Erythroblast (primary cell): ENCODE measurements around the gene NFIL3.

Experiments
- DNase-seq, 2 experiments: peaks; one replicate each; lab custom pipeline; 2025; lab: John Stamatoyannopoulos, UW
- GATA1 ChIP-seq: IDR thresholded peaks from 2 replicates; pipeline ENCODE4 v1.6.1; 2011; ENCODE audit warnings: low read depth, mild to moderate bottlenecking, control low read depth, low read length, moderate library complexity
- POLR2A ChIP-seq: IDR thresholded peaks from 2 replicates; pipeline ENCODE4 v1.6.1; 2011; ENCODE audit warnings: mild to moderate bottlenecking, low read length

NFIL3 gene

DNA sequence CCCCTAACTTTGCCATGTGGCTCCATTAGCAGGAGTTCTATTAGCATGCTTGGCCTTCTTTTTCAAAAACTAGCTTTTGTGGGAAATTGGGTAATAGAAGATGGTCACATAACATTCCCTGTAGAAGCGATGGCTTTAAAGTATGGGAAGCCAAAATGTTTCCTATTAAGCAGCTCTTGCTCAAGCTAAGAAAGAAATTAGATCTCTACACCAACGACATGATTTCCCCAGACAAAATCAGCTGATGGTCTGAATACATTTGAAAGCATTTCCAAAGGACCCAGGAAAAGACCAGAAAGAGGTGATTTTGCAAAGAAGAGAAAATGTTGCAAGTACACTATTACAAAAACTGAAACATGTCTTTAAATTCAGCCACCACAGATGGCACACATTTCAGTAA, 4.8 kb upstream of the NFIL3 start:
- no peak for DNase-seq
- TF ChIP-seq GATA1 (no peak), POLR2A (no peak)

DNA sequence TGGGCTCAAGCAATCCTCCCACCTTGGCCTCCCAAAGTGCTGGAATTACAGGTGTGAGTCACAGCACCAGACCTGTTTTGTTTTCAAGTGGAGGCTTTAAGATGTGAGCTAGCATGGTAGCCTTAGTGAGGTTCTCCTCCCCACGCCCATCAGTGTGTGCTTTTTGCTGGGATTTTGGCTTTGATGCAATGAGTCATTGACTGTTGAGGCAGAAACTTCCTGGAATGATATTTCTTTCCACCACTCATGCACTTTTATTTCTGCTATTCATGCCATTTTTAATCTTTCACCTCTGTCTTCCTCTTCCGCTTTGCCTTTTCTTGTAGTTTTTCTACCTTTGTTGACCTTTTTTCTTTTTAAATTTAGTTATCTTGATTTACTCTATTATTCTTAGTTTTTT, 4.2 kb upstream of the NFIL3 start:
- TF ChIP-seq POLR2A: no peak
- TF ChIP-seq GATA1: no peak
- no peak for DNase-seq

DNA sequence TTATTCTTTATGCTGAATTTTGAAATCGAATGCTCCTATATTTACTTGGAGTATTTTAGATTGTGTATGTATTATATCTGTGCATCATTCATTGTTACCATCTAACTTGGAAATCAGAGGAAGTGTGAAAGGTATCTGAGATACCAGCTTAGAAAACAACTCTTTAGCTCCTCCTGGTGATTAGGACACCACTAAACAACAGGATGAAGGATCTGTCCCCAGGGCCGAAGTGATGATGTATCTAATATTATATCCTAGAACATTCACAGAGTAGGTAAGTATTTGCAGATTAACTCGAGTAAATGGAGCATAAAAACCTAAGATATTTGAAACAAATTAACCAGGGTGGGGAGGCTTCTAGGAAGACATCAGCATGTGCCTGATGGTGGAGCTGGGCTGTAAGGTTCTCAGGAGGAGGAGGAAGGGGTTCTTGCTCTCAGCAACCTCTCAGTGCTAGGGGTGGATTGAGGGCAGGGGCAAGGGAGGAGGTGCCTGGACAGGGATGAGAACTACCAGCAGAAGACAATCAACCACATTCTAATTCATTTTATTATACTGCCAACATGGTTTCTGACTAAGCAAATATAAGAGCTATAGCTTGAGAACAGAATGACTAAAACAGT, 2.6 kb upstream of the NFIL3 start:
- TF ChIP-seq GATA1: no peak
- TF ChIP-seq POLR2A: no peak
- DNase-seq: peak; percentile 29 to 54

DNA sequence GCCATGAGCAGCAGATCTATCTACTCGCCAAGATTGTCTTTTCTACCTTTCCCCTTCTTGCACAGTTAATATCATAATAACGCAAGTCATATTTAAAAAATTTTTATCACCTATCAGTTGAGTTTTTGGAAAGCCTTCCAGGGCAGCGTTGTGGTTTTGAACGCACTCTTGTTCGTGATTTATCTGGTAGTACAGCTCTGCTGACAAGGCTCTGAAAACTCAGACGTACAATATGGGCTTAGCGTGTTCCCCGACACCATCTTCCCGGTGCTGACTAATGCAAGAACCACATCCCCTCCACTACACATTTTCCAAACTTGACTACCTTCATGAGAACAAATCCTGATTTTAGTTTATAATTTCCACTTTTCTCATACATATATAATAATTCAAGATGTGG, 1.6 kb upstream of the NFIL3 start:
- DNase-seq: peak in 1 of 2 experiments; percentile 32
- TF ChIP-seq POLR2A (no peak), GATA1 (no peak)

DNA sequence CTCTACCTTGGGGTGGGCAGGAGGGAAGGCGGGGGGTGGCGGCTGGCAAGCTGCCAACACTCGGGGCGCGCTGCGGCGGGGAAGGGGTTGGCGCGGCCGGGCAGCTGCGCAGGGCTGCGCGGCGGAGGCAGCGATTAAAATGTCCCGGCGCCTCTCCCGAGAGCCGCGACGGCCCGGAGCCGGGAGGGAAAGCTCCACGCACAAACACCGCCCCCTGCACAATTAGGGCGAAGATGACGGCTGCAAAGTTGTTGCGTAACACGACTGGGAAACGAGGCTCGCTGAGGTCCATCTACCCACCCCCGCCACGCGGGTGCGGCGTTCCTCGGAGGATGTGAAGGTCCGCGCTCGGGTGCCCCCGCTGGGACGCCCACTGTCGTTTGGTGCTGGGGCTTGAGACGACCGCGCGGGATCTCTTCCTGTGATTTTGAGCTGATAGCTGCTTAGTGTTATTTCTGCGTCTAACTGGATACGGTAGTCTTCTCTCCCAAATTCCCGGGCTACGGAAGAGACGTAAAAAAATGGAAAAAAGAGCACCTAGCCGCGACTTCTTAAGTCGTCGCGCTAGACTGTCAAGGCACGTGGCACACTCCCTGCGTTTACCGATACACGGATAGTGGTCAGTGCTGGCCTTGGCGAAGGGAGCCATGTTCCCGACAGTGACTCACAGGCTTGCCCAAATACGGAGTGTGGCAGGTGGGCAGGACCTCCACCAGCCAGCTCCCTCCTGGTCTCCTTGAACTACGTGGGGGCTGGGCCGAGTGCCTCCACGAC, 958 bp upstream of the NFIL3 start:
- no peak for TF ChIP-seq GATA1
- no peak for TF ChIP-seq POLR2A
- DNase-seq: peak; percentile 64 to 84

DNA sequence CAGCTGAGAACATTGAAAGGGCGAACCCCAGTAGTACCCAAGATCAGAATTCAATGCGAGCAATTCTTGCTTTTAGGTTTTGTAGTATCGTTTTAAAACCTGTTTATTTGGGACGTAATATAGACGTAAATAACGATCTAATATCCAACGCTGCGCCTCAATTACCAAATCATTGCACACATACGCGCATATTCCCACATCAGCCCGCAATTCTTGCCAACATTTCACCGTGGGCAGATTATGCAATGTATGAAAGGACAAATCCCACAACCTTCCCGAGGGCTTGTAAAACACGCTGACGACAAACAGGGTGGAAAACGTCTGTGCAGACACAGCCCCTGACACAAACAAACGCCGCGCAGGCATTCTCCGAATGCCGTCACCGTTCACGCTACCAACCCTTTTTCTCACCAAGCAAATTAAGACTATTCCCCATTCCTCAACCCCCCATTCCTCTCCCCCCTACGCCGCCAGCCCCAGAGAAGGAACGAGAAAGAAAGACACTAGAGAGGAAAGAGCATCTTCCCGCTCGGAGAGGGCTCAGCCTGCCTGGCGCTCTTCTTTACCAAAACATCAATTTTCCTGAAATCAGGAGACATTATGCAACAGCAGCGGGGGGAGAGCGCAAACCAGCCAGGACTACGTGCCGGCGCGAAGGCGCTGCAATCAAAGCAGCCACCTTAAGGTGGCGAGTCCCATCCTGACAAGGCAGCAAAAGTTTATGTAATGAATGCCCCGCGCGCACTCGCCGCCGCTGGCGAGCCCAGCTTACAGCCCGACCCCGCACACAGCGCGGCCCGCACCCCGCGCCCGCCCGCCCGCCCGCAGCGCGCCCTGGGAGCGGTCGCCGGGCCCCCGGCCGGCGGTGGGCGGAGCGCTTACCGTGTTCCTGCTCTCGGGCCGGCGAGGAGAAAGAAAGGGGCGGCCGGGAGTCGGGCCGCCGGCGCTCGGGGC, 597 bp downstream of the NFIL3 start:
- peak; percentile 68 to 79 for DNase-seq
- TF ChIP-seq GATA1 (no peak), POLR2A (peak; percentile 14)

DNA sequence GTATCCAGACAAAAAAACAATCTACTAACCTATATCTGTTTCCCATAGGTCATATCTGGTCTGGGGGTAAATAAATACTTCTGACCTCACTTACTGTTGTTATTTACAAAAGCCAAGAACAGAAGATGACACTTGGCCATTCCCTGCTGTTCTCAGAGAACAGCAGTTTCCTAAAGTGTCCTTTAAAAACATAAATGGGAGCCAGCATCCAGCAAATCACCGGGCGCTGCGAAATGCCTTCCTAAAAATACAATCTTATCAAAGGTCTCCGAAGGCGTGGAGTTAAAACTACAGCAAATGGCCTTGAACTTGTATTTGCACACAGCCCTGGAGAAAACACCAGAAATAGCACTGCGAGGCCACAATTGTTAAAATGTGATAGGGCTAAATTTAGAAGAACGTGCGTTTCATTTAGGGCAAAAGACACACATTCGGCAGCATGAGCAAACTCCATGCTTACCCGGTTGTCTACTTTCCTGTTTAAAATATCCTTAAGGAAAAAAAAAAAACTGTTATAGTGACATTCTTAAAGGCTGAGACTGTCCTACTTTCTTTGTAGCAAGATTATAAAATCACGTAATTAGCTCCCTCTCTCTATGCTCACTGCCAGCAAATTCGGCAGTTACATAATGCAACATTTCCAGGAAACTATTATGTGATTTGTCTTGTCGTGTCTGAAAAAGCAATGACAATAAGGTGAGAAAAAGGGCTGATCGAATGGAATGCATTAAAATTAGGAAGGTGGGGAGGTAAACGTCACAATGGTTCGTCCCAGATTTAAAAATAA, 1.5 kb downstream of the NFIL3 start:
- peak; percentile 37 to 45 for DNase-seq
- TF ChIP-seq POLR2A (no peak), GATA1 (no peak)

DNA sequence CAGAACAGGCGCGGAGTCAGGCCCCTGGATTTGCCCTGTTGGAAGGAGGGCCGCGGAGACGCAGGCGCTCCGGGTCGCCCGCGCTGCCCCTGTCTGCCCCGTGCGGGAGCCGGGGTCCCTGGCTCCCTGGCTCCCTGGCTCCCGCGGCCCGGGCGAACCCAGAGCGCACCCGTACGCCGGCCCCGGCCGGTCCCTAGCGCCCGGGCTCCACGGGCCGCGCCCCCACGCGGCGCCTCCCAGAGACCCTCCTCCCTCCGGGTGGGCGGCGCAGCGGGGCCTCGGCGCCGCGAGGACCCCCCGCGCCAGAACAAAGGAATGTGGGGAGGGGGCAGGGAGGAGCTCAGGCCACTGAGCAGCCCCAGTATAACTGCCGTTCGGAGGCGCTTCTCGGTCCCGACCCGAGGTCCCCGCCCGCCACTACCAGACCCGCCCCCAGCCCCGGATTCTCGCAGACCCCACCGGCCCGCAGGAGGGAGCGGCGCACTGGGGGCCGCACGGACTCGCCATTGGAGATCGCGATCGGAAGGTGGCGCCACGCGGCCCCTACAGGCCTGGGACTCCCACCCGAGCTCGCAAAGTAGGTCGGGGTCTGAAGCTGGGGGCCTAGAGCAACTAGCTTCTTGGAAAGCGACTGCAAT, 2.4 kb downstream of the NFIL3 start:
- peak; percentile 36 to 57 for DNase-seq

DNA sequence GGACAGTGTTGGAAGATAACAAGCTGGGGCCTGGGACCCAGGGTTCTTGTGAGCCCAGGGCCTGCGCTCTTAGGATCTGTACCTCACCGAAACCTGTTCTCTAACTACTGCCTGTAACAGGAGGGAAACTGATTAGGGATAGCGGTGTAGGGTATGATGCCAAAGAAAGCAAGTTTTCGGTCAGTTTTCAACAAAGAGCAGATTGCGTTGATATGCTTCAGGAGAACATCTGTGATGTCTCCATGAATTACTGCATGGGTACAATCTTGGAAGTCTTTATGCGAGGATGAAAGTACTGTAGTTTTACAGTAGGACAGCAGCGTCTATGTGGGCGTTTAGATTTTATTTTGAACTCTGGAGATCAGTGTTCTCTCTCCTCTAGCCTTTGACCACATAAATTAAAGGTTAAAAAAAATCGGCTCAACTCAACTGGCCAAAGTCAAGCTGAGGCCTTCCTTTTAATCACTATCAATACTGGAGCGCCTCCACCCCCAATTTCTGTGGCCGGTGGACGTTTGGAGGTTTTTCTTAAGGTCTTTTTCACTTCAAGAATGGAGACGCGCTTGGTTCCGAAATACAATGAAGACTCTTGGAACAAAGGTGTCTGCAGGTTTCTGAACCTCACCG, 3.0 kb downstream of the NFIL3 start:
- no peak for TF ChIP-seq GATA1
- TF ChIP-seq POLR2A: no peak
- DNase-seq: no peak

More for the DNA sequence above, 2.4 kb downstream of the NFIL3 start:
- no peak for TF ChIP-seq POLR2A
- no peak for TF ChIP-seq GATA1

DNA sequence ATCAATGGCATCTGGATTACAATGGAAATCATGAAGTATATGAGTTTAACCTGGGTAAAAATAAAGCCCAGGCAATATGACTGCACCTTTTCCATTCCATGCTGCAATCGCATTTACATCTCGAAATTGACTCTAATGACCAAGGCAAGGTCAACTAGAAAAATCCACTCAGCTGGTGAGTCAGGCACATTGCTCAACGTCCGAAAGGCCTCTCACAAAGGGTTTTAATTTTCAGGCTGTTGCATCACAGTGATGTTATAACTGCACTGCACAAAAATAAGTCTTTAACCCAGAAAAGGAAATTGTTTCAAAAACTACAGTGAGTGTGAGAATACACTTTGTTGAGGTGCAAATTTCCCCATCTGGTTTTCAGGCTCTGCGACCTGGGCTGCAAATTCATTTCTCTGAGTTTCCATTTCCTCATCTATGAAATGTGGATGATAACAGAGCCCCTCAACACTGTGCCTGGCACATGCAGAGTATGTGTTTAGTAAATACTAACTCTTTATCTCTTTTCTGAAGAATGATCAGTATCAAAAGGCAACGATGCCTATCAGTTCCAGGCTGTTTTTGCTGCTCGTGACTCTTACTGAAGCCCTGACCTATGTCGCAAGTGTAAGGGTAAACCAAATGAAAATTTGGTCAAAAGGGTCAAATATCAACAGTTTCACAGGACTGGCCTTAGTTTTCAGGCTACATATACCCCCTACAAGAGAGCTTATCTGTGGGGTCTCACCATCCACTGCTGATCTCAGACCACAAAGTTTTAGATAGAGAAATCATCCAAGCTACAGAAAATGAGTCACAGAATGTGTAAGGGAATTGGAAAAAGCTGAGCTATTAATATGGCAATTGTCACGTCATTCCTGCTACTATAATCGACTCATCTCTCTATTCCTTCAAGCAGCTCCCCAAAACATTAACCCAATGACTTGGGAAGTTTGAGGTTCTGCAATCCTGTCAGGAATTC, 4.1 kb downstream of the NFIL3 start:
- TF ChIP-seq POLR2A: no peak
- no peak for TF ChIP-seq GATA1
- DNase-seq: peak; percentile 56 to 84

DNA sequence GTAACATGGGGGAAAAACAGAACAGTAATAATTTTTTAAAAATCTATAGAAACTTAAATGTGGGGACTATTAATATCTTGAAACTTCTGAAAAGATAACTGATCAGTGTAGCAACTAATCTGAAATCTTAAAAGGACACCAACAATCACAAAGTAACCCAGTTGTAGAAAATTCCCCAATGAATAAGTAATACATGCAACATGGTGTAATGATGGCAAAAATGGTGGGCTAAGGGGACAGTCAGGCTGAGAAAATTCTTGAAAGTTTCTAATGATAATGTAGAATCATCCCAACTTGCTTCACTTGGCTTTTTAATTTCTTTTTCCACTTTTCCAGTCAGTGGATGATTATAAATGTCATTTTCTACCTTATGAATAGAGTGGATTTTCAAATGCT, 5.4 kb downstream of the NFIL3 start:
- peak in 1 of 2 experiments; percentile 30 for DNase-seq
- no peak for TF ChIP-seq GATA1
- TF ChIP-seq POLR2A: no peak
